GM18511 (cell line): ENCODE measurements around the gene PGGT1B.

Source experiments
- ATAC-seq: cut with Tn5 transposase; IDR thresholded peaks from one replicate; pipeline ENCODE4 v1.9.1; 2021; ENCODE audit warnings: mild to moderate bottlenecking, moderate library complexity; ENCODE audit not compliant: unreplicated experiment

PGGT1B gene

DNA sequence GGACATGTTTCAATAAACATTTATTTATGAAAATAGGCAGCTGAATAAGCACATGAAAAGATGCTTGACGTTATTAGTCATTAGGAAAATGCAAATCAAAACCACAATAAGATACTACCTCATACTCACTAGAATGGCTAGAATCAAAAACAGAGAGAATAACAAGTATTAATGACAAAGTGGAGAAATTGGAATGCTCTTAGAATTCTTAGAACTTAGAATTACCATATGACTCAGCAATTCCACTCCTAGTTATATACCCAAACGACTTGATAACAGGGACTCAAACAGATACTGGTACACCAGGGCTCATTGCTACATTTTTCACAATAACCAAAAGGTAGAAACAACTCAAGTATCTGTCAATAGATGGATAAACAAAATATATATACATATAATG is 77.9 kb downstream of the PGGT1B start:
- ATAC-seq: no peak

DNA sequence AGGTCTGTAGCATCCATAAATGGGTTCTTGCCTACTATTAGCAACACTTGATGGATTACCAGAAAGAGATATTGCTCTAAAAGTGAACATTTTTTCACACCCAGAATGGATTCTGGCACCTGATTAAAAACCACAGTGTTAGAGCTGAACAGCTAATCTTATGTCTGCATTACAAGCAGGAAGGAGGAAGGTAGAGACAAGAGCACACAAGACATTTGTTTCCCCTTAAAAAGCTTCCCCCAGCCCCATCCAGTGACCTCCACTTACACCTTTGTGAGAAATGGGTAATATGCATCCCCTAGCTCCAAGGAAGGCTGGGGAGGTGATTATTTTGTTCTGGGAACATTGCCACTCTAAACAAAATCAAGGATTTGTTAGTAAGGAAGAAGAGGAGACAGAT is 80.9 kb downstream of the PGGT1B start:
- no peak for ATAC-seq

DNA sequence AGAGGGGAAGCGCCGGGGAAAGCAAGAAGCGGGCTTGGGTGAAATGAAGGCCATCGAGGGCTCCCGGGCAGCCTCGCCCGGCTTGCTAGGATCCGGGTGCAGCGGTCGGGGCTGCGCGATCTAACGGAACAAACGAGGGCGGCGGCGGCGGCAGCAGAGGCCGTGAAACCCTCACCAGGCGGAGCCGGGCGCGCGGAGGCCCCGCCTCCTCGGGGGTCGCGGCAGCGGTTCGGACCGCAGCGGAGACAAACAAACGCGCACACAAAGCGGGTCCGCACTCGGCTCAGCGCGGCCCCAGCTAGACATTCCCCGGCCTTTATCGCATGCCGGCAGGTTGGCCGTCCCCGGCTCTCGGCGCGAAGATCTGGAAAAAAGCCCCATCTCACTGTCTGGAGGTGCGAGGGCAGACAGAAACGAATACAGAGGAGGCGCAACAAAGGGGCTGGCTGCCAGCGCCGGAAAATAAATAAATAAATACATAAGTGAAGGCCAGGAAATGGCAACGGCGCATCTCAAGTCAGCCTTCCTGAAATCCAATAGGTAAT is 82.4 kb downstream of the PGGT1B start:
- ATAC-seq: peak; percentile 73

DNA sequence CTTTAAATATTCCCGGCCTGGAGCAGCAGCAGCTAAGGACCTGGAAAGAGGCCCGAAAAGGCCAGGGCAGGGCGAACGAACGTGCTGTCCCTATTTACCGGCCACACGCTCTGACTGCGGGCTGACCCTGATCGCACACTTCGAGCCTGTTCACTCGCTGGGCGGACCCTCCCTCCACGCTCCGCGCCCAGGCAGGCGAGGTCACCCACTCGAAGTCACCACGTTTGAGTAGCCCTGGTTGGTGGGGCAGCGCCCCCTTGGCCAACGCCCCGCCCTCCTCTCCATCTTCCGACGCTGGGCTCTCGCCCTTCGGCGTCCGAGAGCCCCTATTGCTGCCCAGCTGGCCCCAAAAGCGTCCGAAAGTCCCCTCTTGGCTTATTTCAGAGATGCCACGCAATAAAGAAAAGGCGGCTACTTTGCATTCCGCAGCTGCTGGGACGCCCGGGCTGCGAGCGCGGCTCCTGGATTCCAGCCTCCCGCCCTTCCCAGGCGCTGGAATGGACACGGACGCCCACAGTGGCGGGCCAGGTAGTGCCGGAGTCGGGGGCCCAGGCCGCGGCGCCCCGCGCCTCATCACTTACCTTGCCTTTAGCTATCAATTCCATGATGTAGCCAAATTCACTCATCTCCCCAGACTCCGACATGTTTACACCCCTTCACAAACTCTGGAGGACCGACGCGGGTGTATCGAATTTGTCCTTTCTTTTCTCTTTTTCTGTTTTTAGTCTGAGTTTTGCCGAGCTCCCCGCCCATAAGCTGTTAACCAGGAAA is 83.1 kb downstream of the PGGT1B start:
- ATAC-seq: peak; percentile 32

DNA sequence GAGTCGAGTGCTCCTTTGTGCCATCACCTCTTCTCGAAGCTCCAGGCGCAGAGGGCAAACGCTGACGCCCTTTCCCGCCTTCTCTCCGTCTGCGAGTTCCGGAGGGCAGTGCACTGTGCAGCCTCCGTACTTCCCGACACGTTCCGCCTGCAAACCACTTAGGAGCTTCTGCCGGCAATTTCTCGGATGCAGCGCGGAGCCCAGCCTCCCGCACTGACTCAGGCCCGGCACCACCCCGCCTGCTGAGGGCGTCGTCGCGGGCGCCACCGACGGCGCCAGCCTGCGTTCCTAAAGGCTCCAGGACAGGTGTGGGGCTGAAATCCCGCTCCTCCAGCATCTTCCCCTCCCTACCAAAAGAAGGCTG is 83.7 kb downstream of the PGGT1B start:
- no peak for ATAC-seq

DNA sequence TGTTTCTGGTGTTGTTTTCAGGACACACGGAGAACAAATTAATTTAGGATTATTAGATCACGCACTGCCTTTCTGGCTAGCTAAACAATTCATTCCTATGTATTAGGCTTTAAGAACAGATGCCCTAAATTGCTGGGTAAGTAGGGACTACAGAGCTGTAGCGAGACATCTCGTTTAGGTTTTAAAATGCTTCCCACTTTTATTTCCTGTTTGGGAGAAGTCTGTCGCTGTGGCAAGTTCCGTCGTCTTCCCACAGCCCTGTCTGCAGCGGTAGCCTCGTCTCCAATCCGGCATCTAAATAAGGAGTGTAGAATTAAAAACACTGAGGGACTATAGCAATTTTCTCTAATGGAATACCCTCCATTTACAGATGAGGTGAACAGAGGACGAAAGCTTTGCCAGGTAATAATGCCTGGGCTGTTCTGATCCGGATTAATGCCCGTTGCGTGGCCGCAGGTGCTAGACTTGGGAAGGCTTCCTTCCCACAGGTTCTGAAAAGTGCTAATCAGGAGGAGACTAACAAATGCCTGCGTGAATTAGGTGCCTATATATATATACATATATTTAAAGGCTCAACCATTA is 91.7 kb downstream of the PGGT1B start:
- ATAC-seq: no peak

DNA sequence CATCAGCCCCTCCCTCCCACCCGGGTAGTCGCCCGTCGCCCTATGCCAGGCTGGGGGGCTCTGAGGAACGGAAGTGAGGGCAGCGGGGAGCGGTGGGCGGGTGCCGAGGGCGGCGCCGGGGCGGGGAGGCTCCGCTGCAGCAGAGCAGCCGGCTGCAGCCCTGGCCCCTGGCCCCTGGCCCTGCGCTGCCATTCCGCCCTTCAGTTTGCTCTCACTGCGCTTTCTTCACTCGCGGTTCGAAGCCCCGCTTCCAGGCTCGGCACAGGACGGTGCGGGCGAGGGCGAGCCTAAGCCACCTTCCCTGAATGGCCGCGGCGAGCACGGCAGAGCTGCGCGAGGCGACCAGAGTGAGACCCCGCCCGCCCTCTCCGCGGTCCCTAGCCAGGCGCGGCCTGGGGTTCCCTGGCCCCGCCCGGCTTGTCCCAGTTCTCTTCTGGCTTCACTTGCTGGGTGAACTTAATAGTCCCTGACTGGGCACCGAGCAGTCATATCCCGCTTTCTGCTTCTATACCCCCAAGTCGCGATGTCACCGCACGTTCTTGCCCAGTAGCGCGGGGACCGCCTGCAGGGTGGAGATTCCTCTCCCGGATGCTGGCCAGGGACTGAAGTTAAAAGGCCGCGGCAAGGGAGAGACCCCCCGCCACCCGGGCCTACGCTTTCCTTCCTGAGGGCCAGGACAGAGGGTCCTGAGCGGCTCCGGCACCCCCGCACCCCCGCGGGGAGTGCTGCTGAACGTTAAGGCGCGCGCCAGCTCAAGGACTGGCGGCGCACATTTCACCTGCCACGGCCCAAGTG is 92.3 kb downstream of the PGGT1B start:
- peak; percentile 56 for ATAC-seq

DNA sequence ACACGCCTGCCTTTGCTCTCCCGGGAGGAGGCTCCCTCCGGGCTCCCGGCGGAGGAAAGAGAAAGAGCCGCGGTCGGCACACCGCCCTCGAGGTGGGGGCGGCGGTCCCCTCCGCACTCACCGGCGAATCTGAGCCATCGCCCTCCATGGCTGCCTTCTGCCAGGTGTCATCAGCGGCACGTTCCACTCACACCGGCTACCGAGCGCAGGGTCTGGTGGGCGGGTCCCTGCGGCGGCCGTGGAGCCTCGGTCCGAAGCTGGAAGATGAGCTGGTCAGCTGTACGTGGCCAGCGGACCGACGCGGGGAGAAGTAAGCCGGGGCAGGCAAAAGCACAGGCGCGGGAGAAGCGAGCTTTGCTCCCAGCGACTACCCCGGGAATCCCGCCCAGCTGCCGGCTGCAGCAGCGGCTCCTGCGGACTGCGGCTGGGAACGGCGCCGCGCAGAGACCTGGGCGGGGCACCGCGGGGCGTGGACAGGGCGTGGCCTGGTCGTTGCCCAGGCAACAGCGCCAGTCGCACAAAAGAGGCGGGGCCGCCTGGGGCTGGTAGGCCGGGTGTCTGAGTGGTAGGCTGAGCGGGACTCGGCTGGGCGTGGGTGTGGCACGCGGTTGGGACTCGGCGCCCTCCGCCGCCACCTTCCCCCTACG is 93.1 kb downstream of the PGGT1B start, which contains the start of gene TRIM36:
Gene TRIM36, minus strand, starts transcription at position 422 of the 647 bp plus-strand sequence. Its CDS starts 274 bp downstream, at position 148.
- peak; percentile 98 for ATAC-seq

DNA sequence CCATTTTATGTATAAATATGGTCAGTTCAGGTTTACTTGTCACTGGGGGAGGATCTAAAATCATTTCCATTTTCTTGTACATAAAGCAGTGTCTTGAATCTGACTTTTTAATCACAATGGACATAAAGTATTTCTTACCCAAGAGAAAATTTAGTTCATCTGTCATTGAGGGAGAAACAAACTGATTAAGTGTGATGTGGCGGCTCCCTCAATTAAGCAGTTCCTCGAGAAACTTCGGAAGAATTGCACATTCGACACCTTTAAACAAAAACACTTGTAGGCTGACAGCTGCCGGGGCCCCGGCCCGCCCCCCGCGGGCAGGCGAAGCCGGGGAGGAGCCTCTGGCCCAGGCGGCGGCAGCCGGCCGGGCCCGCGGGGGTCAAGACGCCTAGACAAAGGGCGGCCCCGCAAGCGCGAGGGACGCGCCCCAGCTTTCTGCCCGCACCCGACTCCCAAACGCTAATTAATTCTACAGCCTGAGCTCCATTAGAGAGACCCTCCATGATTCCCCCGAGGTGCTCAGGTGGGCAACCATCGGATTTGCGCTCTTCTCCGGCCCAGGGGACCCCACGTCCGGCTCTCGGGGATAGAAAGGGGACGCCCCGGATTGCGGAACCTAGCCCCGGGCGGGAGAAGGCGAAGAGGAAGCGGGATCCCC is 93.7 kb downstream of the PGGT1B start:
- ATAC-seq: peak; percentile 7

DNA sequence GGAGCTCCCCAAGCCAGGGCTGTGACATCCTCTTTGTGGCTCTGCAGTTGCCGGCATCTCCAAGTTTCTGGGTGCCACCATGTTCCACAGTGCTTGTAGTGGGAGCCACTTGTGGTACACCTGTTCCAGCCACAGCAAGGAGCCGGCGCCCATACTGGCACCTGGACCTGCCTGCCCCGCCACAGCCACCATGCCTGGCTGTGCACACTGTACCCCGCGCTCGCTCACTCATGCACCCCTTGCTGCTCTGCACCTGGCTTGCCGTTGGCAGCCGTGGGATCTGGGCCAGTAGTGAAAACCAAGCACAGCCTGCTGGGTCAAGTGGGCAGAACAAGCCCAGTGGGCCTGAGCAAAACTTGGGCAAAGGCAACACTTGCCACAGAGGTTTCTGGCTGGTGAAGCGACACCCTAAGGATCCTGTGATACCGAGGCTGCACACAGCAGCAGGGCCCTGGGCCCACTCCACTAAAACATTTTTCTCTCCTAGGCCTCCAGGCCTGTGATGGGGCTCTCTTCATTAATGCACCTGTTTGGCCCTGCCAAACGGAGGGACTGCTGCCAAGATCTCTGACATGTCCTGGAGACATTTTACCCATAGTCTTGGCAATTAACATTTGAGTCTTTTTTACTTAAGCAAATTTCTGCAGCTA is 95.8 kb downstream of the PGGT1B start:
- ATAC-seq: no peak

DNA sequence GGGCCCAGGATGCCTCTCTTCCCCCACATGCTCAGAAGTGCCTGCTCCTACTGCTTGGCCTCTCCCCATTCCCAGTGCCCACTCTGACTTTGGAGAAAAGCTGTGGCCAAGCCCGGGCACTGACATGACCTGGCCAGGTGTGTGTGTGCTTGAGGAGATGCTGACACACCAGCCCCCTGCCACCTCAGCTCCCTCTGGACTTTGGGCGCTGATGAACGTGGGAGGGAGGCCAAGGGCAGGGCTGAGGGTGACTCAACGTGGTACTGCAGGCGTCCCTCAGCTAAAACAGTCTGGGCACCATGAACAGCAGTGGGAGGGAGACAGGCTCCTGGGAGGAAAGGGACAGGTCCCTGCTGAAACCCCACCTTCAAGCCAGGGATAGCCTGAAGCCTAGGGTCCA is 96.9 kb downstream of the PGGT1B start:
- ATAC-seq: no peak

DNA sequence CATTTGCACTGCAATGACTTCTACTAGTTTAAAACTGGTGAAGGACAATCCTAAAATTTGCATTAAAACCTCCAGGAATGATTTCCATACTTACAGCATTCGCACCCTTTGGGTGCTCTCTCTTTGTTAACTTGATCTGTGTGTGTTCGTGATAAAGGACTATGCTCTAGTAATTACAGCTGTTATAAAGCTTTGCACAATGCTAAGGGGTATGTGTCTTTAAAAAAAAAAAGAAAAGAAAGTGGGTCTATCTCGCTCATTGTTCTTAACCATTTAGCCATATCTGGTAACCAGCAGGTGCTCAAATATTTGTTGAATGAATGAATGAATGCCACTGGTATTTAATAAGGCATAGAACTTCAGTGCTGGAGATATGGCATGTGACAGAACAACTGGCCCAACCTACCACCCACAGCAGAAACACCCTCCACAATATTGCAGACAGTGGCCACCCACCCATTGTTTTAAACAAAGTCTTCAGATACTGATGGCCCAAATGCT is 101.7 kb downstream of the PGGT1B start:
- ATAC-seq: no peak
